GM12874 (cell line): ENCODE results near the gene WDR72.

Source experiments
- CTCF ChIP-seq: IDR thresholded peaks from 2 replicates; pipeline ENCODE4 v1.5.1; 2011; ENCODE audit warnings: low read depth, mild to moderate bottlenecking, control low read depth, low read length, moderate library complexity; ENCODE audit not compliant: insufficient read depth

WDR72 gene

GRCh38 chr15:53695365-53695764, 64.1 kb downstream of the WDR72 start:
- no peak for TF ChIP-seq CTCF

- TF ChIP-seq CTCF: no peak
Measured at GRCh38 chr15:53694476-53694874, 65.0 kb downstream of the WDR72 start.

GRCh38 chr15:53693729-53694475, 65.6 kb downstream of the WDR72 start:
- TF ChIP-seq CTCF: no peak

GRCh38 chr15:53681056-53681455, 78.4 kb downstream of the WDR72 start:
- no peak for TF ChIP-seq CTCF

GRCh38 chr15:53675832-53676231, 83.6 kb downstream of the WDR72 start:
- no peak for TF ChIP-seq CTCF

GRCh38 chr15:53671545-53671944, 87.9 kb downstream of the WDR72 start:
- TF ChIP-seq CTCF: no peak

GRCh38 chr15:53670701-53671100, 88.8 kb downstream of the WDR72 start:
- TF ChIP-seq CTCF: no peak

GRCh38 chr15:53665930-53666329, 93.5 kb downstream of the WDR72 start:
- no peak for TF ChIP-seq CTCF
